Neutrophil (primary cell): ENCODE data around the gene WDSUB1.

Experiments
- H3K27ac ChIP-seq: fragments of 200-600 bp; sonication (generic); 2 replicates; pipeline ENCODE4 v1.5.1; 2016; ENCODE audit warnings: mild to moderate bottlenecking, moderate library complexity
- H3K27me3 ChIP-seq: fragments of 200-600 bp; sonication (generic); 2 replicates; pipeline ENCODE4 v1.6.0; 2016; ENCODE audit warnings: mild to moderate bottlenecking
- H3K36me3 ChIP-seq: fragments of 200-600 bp; sonication (generic); 2 replicates; pipeline ENCODE4 v1.5.1; 2017
- H3K4me1 ChIP-seq, 2 experiments: fragments of 200-600 bp in 1 of 2; sonication (generic) in 1 of 2; 1 replicate in 1 of 2; 2 replicates in 1 of 2; pipeline versions ENCODE4 v1.5.1 to v1.6.1; 2013 to 2016; ENCODE audit warnings: low read depth in 1 of 2, low read length in 1 of 2, mild to moderate bottlenecking in 1 of 2, moderate library complexity in 1 of 2; ENCODE audit not compliant: control insufficient read depth in 1 of 2, insufficient read depth in 1 of 2
- H3K4me3 ChIP-seq, 2 experiments: fragments of 200-600 bp in 1 of 2; sonication (generic) in 1 of 2; 1 replicate in 1 of 2; 2 replicates in 1 of 2; pipeline ENCODE4 v1.5.1; 2013 to 2016; ENCODE audit warnings: low read depth in 1 of 2, low read length in 1 of 2, mild to moderate bottlenecking in 1 of 2, moderate library complexity in 1 of 2
- H3K9me3 ChIP-seq: fragments of 200-600 bp; sonication (generic); 2 replicates; pipeline ENCODE4 v1.5.1; 2016
- CTCF ChIP-seq: fragments of 200-600 bp; sonication (generic); IDR thresholded peaks from 2 replicates; pipeline ENCODE4 v1.5.1; 2016; ENCODE audit warnings: antibody characterized with exemption

Gene WDSUB1

DNA sequence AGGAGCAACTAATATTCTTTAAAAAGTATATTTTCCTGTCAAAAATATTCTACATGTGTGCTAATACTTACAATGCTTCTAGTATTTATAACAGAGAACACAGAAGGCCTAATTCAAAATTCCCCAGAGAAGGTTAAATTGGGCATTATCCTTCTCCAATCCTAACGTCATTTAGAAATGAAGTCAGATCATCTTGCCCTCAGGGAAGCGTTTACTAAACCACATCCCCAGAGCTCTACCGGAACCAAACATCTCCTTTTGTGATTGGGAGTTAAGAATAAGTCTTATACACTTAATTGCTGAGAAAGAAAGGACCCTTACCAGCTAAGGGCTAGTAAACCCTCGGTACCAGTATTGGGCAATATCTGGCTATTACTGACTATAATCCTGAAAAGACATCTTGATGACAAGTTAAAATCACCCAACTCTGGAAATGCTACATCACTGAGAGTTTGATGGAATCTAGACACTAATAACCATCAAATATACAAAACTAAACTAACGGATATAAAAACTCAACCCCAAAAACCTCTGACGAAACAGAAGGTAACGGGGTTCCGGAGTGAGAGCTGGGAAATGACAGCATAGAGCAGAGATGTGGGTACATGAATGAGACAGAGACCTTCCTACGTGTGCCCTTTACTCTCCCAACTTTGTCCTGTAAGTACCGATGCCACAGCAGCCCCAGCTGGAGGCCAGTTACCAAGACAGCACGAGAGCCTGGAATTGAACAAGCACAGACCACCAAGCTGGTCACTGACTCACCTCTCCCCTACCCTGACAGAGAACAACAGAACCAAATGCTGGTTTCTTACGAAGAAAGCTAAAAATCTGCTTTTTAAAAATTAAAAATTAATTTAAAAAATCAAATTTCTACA is 35.0 kb downstream of the WDSUB1 start:
- Histone ChIP-seq H3K9me3 (no peaks in the 10 kb centered on the region), H3K27ac (no peak overlapping the region), H3K4me3 (no peak overlapping the region), H3K4me1 (peaks cover 19 to 23% of the 10 kb centered on the region in 2 experiments), H3K27me3 (no peaks in the 10 kb centered on the region), H3K36me3 (no peaks in the 10 kb centered on the region)
- no peak for TF ChIP-seq CTCF

GRCh38 chr2:159249990-159250715 is 36.4 kb downstream of the WDSUB1 start:
- no peak for TF ChIP-seq CTCF
- no peaks in the 10 kb centered on the region for H3K36me3 ChIP-seq
- no peaks in the 10 kb centered on the region for H3K9me3 ChIP-seq
- peak overlapping the region; percentile 60 for H3K27ac ChIP-seq
- peaks cover 19 to 23% of the 10 kb centered on the region in 2 experiments for H3K4me1 ChIP-seq
- no peaks in the 10 kb centered on the region for H3K27me3 ChIP-seq
- H3K4me3 ChIP-seq: peak overlapping the region in 1 of 2 experiments; percentile 38

DNA sequence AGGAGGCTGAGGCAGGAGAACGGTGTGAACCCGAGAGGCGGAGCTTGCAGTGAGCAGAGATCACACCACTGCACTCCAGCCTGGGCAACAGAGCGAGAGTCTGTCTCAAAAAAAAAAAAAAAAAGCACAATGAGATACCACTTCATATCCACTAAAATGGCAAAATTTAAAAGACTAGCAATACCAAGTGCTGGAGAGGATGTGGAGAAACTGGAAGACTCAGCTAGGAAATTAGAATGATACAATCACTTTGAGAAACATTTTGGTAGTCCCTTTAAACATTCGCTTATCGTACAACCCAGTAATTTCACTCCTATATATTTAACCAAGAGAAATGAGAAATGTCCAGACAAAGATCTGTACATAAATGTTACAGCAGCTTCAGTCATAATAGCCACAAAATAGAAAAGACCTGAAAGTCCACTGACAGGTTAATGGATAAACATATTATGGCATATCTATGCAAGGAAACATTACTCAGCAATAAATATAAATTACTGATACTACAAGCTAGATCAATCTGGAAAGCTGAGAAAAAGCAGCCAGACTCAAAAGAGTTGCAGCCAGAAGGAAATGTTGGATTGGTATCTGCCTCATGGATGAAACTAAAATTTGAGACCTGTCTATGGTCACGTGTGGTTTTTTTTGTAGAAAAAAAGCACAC is 40.0 kb downstream of the WDSUB1 start:
- no peak for TF ChIP-seq CTCF
- H3K27ac ChIP-seq: no peak overlapping the region
- H3K36me3 ChIP-seq: no peaks in the 10 kb centered on the region
- H3K9me3 ChIP-seq: no peaks in the 10 kb centered on the region
- H3K4me3 ChIP-seq: no peak overlapping the region
- H3K4me1 ChIP-seq: peaks cover 19 to 21% of the 10 kb centered on the region in 2 experiments
- H3K27me3 ChIP-seq: no peaks in the 10 kb centered on the region

DNA sequence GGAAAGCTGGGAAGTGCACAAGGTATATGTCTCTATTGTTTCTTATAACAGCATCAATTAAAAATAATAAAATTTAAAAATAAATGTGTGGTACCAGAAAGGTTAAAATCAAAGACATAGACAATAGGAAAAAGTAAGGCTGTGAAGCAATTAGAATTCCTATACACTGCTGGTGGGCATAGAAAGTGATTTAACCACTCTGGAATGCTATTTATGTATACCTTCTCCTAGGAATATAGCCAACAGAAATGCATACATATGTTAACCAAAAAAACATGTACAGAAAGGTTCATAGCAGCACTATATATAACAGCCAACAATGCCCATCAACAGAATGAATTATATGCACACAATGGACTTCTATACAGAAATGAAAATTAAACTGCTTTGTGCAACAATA is 43.0 kb downstream of the WDSUB1 start:
- H3K27me3 ChIP-seq: no peaks in the 10 kb centered on the region
- H3K4me3 ChIP-seq: no peak overlapping the region
- H3K27ac ChIP-seq: no peak overlapping the region
- no peaks in the 10 kb centered on the region for H3K9me3 ChIP-seq
- no peak for TF ChIP-seq CTCF
- peaks cover 9% of the 10 kb centered on the region for H3K36me3 ChIP-seq
- H3K4me1 ChIP-seq: no peaks in the 10 kb centered on the region

DNA sequence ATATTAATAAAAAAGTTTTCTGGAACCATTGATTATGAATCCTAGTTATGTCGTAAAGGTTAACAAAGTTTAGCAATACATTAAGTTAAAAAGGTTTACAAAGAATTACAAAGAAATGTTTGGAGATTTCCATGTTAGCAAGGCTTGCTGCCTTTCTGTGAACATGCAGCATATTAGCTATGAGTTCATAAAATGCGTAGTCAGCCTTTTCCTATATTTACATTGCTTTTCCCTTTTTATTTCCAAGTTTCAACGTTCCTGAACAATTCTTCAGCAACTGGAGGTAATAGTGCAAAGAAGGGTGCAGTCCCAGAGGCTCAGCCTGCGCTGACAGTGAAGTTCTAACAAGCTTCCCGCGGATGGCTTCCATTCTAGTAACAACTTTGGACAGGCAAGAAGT is 51.6 kb downstream of the WDSUB1 start:
- Histone ChIP-seq H3K36me3 (peaks cover 9% of the 10 kb centered on the region), H3K4me3 (no peak overlapping the region), H3K4me1 (peaks cover 0 to 6% of the 10 kb centered on the region in 2 experiments), H3K27me3 (no peaks in the 10 kb centered on the region), H3K9me3 (no peaks in the 10 kb centered on the region), H3K27ac (no peak overlapping the region)
- no peak for TF ChIP-seq CTCF
